Fibroblast of peridontal ligament (primary cell): ENCODE measurements around the gene PCGF3.
"Not testable (repeated sequence)": the region's sequence is repeated elsewhere in the genome, so short reads cannot be mapped to it uniquely, and the experiment has no call there.

ENCODE experiments used
- DNase-seq: peaks from one replicate; pipeline ENCODE4 v3.0.0-alpha.2; 2010; ENCODE audit errors: extremely low read depth

Gene PCGF3

GRCh38 chr4:740011-740410, 34.4 kb downstream of the PCGF3 start:
- no peak for DNase-seq

- peak; percentile 73 for DNase-seq
These were observed 35.1 kb downstream of the PCGF3 start for GRCh38 chr4:740656-741282.

- DNase-seq = no peak
These were observed 36.6 kb downstream of the PCGF3 start for GRCh38 chr4:742096-742741.

GRCh38 chr4:742742-743311, 37.2 kb downstream of the PCGF3 start:
- peak; percentile 51 for DNase-seq

GRCh38 chr4:743463-744211, 38.0 kb downstream of the PCGF3 start:
- peak; percentile 18 for DNase-seq

- no peak for DNase-seq
These were observed 38.7 kb downstream of the PCGF3 start for GRCh38 chr4:744212-744841.

- no peak for DNase-seq
These were observed 42.0 kb downstream of the PCGF3 start for GRCh38 chr4:747546-748170.

- no peak for DNase-seq
These were observed 42.8 kb downstream of the PCGF3 start for GRCh38 chr4:748461-748860.

- DNase-seq = peak; percentile 83
These were observed 44.4 kb downstream of the PCGF3 start for GRCh38 chr4:749698-750666.

GRCh38 chr4:751676-752075, 46.0 kb downstream of the PCGF3 start:
- DNase-seq = no peak

GRCh38 chr4:752196-752861, 46.7 kb downstream of the PCGF3 start:
- no peak for DNase-seq

- DNase-seq = not testable (repeated sequence)
These were observed 47.6 kb downstream of the PCGF3 start for GRCh38 chr4:753186-753585.

GRCh38 chr4:754221-755120, 48.8 kb downstream of the PCGF3 start:
- no peak for DNase-seq

GRCh38 chr4:757111-757510, 51.5 kb downstream of the PCGF3 start:
- DNase-seq = no peak

GRCh38 chr4:759810-760209, 54.2 kb downstream of the PCGF3 start:
- not testable (repeated sequence) for DNase-seq

GRCh38 chr4:760616-761015, 55.0 kb downstream of the PCGF3 start:
- DNase-seq = no peak

- DNase-seq = no peak
These were observed 55.5 kb downstream of the PCGF3 start for GRCh38 chr4:761086-761485.

- no peak for DNase-seq
These were observed 56.1 kb downstream of the PCGF3 start for GRCh38 chr4:761739-762138.
